Left renal cortex interstitium (tissue), 4 donors: Measurements from ENCODE around the gene POLDIP2. TPM values are rescaled to one million over a fixed set of nuclear protein-coding genes. Genes with fewer than 3 reads are reported as not detected.
A peak's percentile ranks its signal among the peaks of the same experiment; 100 is the strongest.

Experiments
- DNase-seq, 4 donors: peaks; one replicate each; pipeline ENCODE4 v3.0.0-alpha.2; 2013; ENCODE audit warnings: low read depth in 4 of 4, low spot score in 2 of 4, missing footprints in 1 of 4
- polyA plus RNA-seq, 4 donors: library from polyadenylated mRNA; unstranded; fragments of 120-200 nt; gene quantifications; one replicate each; pipeline ENCODE4 v1.2.1, GENCODE V29; 2013; ENCODE audit not compliant: insufficient read length in 4 of 4

Gene POLDIP2
- polyA plus RNA-seq, 4 donors: 82.9 to 97.9 (median 89.8) TPM

DNA sequence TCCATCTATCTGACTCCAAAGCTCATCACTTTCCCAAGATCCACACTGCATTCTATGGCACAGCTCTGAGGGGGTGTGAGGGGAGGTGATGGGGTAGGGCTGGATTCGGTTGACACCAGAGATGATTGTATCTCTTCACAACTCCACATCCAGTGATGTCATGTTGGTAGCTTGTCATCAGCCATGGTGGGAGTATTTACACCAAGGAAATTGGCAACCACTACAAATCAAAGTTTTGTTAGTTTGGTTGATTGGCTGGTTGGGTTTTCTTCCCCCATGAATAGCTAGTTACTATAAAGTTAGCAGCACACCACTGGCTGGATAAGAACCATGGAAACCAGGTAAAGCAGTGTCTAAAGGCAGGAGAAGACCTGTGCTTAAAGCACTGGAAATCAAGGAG lies 33.7 kb upstream of the POLDIP2 start:
- DNase-seq: no peak

DNA sequence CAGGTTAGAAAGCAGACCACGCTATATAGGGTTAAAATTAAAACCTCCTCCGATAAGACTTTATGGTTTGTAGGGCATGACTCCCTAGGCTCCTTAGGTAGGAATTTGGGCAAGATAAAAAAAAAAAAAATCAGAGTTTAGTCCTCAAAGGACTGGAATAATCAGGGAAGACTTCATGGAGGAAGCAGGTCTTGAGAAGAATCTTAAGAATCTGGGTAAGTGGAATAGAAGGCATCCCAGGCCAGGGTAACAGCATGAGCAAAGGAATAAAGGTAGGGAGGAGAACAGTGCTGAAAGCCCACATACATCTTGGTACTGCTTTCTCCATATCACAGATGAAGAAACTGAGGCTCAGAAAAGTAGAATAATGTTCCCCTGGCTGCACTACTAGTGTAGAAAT lies 33.2 kb upstream of the POLDIP2 start:
- no peak for DNase-seq

GRCh38 chr17:28390141-28390540 lies 32.8 kb upstream of the POLDIP2 start:
- no peak for DNase-seq

DNA sequence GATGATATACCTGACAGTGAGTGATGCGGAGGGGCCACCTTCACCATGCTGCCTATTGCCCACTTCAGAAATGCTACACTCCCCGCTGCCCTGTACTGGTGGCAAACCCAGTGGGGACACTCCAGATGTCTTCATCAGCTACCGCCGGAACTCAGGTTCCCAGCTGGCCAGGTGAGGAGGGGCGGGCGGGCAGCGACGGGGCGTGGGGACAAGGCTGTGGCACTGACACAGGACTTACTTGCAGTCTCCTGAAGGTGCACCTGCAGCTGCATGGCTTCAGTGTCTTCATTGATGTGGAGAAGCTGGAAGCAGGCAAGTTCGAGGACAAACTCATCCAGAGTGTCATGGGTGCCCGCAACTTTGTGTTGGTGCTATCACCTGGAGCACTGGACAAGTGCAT lies 30.8 kb upstream of the POLDIP2 start:
- DNase-seq: no peak

GRCh38 chr17:28386391-28386790 lies 29.1 kb upstream of the POLDIP2 start:
- no peak for DNase-seq

DNA sequence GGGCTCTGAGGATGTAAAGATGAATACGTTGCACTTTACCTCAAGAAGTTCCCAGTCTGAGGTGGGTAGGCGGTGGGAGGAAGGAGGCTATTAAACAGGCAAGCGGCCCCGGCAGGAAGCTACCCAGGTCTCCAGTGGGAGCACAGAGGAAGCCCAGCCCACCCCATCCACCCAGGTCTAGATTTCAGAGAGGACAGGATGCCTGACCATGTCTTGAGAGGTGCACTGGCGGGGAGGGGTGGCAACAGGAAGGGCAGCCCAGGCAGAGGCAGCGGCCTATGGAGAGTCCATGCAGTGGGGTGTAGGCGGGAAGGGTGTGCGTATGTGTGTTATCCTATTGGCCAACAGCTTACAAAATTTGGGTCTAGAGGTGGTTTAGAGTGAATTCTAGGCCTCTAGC lies 28.1 kb upstream of the POLDIP2 start:
- no peak for DNase-seq

DNA sequence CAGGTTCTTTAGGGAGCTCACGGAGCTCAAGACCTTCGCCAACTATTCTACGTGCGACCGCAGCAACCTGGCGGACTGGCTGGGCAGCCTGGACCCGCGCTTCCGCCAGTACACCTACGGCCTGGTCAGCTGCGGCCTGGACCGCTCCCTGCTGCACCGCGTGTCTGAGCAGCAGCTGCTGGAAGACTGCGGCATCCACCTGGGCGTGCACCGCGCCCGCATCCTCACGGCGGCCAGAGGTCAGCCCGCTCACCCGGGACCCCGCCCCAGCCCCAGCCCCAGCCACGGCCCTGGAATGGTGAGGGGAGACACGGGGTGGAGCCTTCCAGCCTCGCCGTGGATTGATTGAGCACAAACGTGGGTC lies 27.7 kb upstream of the POLDIP2 start:
- no peak for DNase-seq

- DNase-seq: no peak
Measured at GRCh38 chr17:28384281-28385036, 27.1 kb upstream of the POLDIP2 start.

GRCh38 chr17:28381141-28381825 lies 24.0 kb upstream of the POLDIP2 start:
- no peak for DNase-seq

DNA sequence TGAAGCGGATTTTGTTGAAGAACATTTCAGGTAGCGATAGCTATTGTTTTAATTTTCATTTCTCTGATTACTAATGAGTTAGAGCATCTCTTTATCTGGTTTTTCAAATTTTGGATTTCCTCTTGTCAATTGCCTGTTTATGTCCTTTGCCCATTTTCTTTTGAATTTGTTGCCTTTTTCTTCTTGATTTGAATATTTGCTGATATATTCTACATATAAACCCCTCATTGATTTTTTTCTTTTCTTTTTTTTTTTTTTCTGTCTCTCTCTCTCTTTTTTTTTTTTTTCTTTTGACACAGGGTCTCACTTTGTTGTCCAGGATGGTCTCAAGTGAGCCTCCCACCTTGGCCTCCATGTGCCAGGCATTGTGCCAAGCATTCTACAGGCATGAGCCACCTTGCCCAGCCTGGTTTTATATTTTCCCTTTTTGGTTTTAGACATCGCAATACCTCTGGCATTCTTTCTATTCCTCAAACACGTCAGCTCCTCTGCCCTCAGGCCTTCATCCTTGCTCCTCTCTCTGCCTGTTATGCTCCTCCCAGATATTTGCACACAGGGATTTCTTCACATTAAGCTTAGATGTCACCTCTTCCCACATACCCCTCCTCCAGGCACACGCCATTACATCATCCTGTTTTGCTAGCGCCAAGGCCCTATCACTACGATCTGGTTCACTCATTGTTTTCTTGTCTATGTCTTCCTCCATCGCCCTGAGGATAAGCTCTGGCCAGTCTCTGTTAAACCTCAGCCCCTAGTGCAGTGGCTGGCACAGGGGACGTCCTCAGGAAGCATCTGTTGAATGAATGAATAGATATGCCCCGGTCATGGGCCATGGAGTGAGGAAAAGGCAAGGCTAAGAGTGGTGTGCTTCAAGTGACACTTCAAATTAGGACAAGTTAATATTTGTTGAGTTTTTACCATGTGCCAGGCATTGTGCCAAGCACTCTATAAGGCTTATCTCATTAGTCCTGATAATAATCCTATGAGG lies 22.8 kb upstream of the POLDIP2 start:
- DNase-seq: no peak

DNA sequence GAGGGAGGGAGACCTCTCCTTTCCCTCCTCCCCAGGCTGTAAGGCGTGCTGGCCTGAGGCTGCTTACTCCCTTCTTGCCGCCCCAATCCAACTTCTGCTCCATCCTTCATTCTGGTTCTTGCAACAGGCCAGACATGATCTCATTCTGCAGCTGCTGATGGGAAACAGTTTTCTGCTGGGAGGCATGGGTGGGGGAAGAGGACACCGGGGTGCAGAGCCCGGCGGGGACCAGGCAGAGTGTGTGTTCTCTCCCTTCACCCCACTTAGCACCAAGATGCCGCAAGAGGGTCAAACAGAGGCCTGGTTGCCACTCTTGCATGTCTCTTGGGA lies 15.6 kb upstream of the POLDIP2 start:
- DNase-seq: no peak

- DNase-seq: no peak
Measured at GRCh38 chr17:28372203-28372944, 15.0 kb upstream of the POLDIP2 start.

GRCh38 chr17:28371245-28372202 lies 14.2 kb upstream of the POLDIP2 start, which contains the start of gene SARM1:
SARM1 (plus strand) TSS chr17:28371694; CDS start chr17:28372033, 339 bp downstream.
- peak in 3 of 4 donors; percentile 79 to 85 (median 85) for DNase-seq

DNA sequence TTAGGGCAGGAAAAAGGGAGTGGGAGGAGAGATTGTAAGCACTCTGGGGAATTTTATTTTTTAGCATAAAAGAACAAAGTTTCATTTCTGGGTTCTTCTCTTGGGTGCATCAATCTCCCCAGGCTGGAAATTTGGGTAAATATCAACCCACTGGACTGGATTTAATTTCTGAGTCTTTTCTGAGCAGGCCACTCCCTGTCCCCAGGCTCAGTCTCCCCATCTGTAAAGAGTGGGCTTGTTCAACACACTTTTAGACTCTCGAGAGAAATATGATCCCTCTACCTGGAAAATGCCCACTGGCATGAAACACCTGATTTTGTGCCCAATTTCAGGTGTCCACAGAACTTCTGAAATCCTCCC lies 13.4 kb upstream of the POLDIP2 start:
- DNase-seq: no peak

DNA sequence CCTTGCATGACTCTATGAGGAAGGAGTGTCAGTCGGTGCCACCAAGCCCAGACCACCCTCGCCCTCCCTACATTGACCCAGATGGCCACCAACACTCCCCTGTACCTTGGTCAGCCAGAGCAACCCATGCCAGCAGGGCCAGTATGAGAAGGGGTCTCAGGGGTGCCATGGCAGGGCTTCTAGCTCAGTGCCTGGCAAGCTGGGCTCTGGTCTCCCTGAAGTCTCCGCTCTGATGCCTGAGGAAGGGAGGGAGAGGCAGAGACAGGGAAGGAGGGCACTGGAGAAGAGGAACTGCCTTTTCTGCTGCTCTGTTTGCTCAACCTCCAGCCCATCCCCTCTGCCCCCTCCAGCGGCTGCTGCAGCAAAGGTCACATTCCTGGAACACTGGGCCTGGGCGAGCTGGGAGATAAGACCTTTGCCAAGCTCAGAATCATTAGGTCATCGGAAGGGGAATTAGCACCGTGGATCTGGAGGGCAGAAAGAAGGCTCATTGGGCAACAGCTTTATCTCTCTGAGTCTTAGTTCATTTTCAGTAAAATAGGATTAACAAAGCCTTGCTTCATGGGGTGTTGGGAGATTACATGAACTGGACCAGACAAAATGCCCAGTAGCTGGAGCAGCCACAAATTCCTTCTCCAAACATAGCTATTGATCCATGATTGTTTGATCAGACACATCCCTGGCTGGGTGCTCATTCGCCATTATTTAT lies 12.9 kb upstream of the POLDIP2 start, which contains the start of gene VTN:
Gene VTN, minus strand, starts transcription at position 273 of the 709 bp plus-strand sequence. Its CDS starts 104 bp downstream, at position 169.
- DNase-seq: no peak

DNA sequence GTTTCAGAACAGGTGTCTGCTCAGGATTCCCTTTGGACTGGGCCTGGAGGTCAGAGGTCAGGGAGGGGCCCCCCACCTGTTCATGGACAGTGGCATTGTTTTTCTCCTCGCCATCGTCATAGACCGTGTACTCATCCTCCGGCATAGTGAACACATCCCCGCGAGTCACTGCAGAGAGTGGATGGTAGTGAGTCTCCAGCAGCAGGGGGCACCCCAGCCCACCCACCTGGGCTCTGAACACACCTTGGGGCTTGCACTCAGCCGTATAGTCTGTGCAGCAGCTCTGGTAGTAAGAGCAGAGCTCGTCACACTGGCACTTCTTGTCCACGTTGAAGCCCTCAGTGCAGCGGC lies 12.3 kb upstream of the POLDIP2 start:
- no peak for DNase-seq

DNA sequence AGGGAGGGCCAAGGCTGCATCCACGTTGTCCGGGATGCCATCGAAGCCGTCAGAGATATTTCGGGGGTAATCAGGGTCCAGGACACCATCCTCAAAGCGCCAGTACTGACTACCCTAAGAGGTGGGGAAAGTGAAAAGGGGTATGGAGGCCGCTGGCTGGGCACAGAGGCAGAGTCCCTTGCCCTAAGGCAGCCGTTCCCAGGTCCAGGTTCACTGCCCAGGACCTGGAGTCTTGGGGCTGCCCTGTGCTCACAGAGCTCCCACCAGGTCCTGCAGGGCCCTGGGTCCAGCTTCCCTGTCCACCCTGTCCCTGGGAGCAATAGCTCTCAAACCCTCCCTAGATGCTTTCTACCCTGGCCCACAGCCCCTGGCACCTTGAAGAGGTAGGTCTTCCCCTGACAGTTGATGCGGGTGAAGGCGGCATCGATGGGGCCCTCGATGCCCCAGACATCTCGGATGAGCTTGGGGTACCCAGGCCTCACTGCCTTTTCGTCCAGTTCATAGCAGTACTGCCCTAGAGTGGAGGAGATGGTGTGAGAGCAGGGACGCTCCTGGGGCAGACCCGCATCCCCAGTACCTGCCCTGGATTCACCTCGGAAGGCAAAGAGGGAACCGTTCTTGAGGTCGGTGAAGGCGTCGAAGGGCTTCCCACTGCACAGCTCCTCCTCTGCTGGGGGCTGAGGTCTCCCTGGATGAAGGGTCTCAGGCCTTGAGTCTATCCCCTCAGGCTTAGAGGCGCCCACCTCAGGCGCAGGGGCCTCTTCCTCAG lies 11.8 kb upstream of the POLDIP2 start:
- DNase-seq: no peak

DNA sequence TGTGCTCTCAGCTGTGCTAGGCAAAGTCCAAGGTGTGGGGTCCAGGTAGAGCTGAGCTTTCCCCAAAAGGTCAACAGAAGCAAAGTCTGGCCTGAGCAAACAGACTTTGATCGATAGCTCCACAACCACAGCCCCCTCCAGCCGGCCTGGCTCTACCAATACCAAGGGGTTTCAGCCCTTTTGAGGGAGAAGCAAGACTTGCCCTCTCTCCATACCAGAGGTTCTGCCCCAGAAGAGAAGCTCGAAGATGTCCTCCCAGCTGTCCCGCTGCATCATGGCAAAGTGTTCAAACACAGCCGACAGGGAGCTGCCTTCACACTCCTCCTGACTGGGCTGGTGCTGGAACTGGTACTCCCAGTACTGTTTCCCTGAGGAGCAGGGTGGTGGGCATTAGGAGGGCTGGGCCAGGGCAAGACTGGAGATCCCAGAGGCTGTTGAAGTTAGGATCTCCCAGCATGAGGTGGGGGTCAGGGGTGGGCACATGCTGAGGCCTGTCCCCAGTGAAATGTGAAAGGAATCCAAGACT lies 11.0 kb upstream of the POLDIP2 start:
- DNase-seq: no peak
